H9 (cell line): ENCODE results near the gene ST7L. TPM values are rescaled to one million over a fixed set of nuclear protein-coding genes. Genes with fewer than 3 reads are reported as not detected.

ENCODE experiments used
- DNase-seq: peaks from one replicate; pipeline ENCODE4 v3.0.0-alpha.2; 2017
- H2AFZ ChIP-seq: one replicate; pipeline ENCODE4 v1.6.1; 2013; ENCODE audit warnings: mild to moderate bottlenecking, low read length, control low read depth, moderate library complexity
- H2AK5ac ChIP-seq: 2 replicates; pipeline ENCODE4 v1.6.1; 2013; ENCODE audit warnings: low read length, control low read depth, mixed read lengths; ENCODE audit not compliant: insufficient read length
- H2BK120ac ChIP-seq: one replicate; pipeline ENCODE4 v1.6.1; 2013; ENCODE audit warnings: low read depth, mild to moderate bottlenecking, low read length, control low read depth, inconsistent platforms; ENCODE audit not compliant: poor library complexity, severe bottlenecking
- H2BK12ac ChIP-seq: 2 replicates; pipeline ENCODE4 v1.6.1; 2013; ENCODE audit warnings: low read length, control low read depth, mixed read lengths, low read depth; ENCODE audit not compliant: insufficient read length
- H2BK15ac ChIP-seq: 2 replicates; pipeline ENCODE4 v1.6.1; 2013; ENCODE audit warnings: low read depth, low read length, control low read depth
- H2BK20ac ChIP-seq: one replicate; pipeline ENCODE4 v1.6.1; 2013; ENCODE audit warnings: low read depth, mild to moderate bottlenecking, low read length, control low read depth, inconsistent platforms; ENCODE audit not compliant: poor library complexity, severe bottlenecking
- H2BK5ac ChIP-seq: 2 replicates; pipeline ENCODE4 v1.6.1; 2013; ENCODE audit warnings: low read length, control low read depth, mixed read lengths; ENCODE audit not compliant: insufficient read length
- H3K14ac ChIP-seq: 2 replicates; pipeline ENCODE4 v1.6.1; 2013; ENCODE audit warnings: low read length, control low read depth; ENCODE audit not compliant: insufficient read depth
- H3K18ac ChIP-seq: 2 replicates; pipeline ENCODE4 v1.6.1; 2013; ENCODE audit warnings: low read depth, mild to moderate bottlenecking, mixed read lengths, low read length, control low read depth; ENCODE audit not compliant: insufficient read length
- H3K23ac ChIP-seq: 2 replicates; pipeline ENCODE4 v1.6.1; 2013; ENCODE audit warnings: low read length, control low read depth, mixed read lengths, low read depth; ENCODE audit not compliant: insufficient read length
- H3K23me2 ChIP-seq: 2 replicates; pipeline ENCODE4 v1.6.1; 2013; ENCODE audit warnings: low read depth, mild to moderate bottlenecking, mixed read lengths, low read length, control low read depth; ENCODE audit not compliant: insufficient read length, poor library complexity, severe bottlenecking
- H3K27ac ChIP-seq: 2 replicates; pipeline ENCODE4 v1.5.1; 2013; ENCODE audit warnings: low read length, control low read depth, mixed read lengths, low read depth; ENCODE audit not compliant: insufficient read length
- H3K27me3 ChIP-seq: 2 replicates; pipeline ENCODE4 v1.6.1; 2013; ENCODE audit warnings: low read length, control low read depth, inconsistent platforms; ENCODE audit not compliant: insufficient read depth
- H3K4ac ChIP-seq: 2 replicates; pipeline ENCODE4 v1.6.1; 2013; ENCODE audit warnings: low read depth, mild to moderate bottlenecking, control low read depth, inconsistent platforms, low read length, moderate library complexity
- H3K4me1 ChIP-seq: 2 replicates; pipeline ENCODE4 v1.6.1; 2013; ENCODE audit warnings: low read length, control low read depth, inconsistent platforms; ENCODE audit not compliant: insufficient read depth
- H3K4me2 ChIP-seq: 2 replicates; pipeline ENCODE4 v1.6.1; 2013; ENCODE audit warnings: low read length, control low read depth, mixed read lengths; ENCODE audit not compliant: insufficient read length, insufficient read depth
- H3K56ac ChIP-seq: 2 replicates; pipeline ENCODE4 v1.6.1; 2013; ENCODE audit warnings: low read depth, mild to moderate bottlenecking, mixed read lengths, low read length, control low read depth; ENCODE audit not compliant: insufficient read length
- H3K79me1 ChIP-seq: 2 replicates; pipeline ENCODE4 v1.6.1; 2013; ENCODE audit warnings: low read depth, mild to moderate bottlenecking, moderate library complexity, low read length, control low read depth, inconsistent platforms; ENCODE audit not compliant: insufficient read depth, poor library complexity, severe bottlenecking
- H3K79me2 ChIP-seq: 2 replicates; pipeline ENCODE4 v1.6.1; 2013; ENCODE audit warnings: low read length, control low read depth, inconsistent platforms; ENCODE audit not compliant: insufficient read depth
- H3K9ac ChIP-seq: 2 replicates; pipeline ENCODE4 v1.6.1; 2013; ENCODE audit warnings: low read length, control low read depth, mixed read lengths; ENCODE audit not compliant: insufficient read length; ENCODE audit errors: extremely low read depth
- H3K9me3 ChIP-seq: one replicate; pipeline ENCODE4 v1.6.1; 2013; ENCODE audit warnings: low read depth, low read length, inconsistent platforms; ENCODE audit not compliant: control insufficient read depth
- H3T11ph ChIP-seq: one replicate; pipeline ENCODE4 v1.6.1; 2013; ENCODE audit warnings: mild to moderate bottlenecking, low read length, control low read depth, inconsistent platforms
- H4K20me1 ChIP-seq: one replicate; pipeline ENCODE4 v1.6.1; 2013; ENCODE audit not compliant: control insufficient read depth, insufficient read length, insufficient read depth
- H4K5ac ChIP-seq: 2 replicates; pipeline ENCODE4 v1.6.1; 2013; ENCODE audit warnings: low read depth, mild to moderate bottlenecking, mixed read lengths, low read length, control low read depth; ENCODE audit not compliant: insufficient read length
- H4K8ac ChIP-seq: replicated peaks from 2 replicates; pipeline ENCODE4 v1.6.1; 2013; ENCODE audit warnings: low read length, control low read depth, mixed read lengths, low read depth; ENCODE audit not compliant: insufficient read length
- H4K91ac ChIP-seq: 2 replicates; pipeline ENCODE4 v1.6.1; 2013; ENCODE audit warnings: low read depth, mild to moderate bottlenecking, moderate library complexity, mixed read lengths, low read length, control low read depth; ENCODE audit not compliant: insufficient read length
- H3K27ac Mint-ChIP-seq, 3 experiments: 2 replicates in 2 of 3; 3 replicates in 1 of 3; pipeline ENCODE4 v1.8.0; 2020 to 2021; ENCODE audit warnings: mixed read lengths in 3 of 3, mild to moderate bottlenecking in 1 of 3, moderate library complexity in 1 of 3
- H3K27me3 Mint-ChIP-seq: 2 replicates; pipeline ENCODE4 v1.8.0; 2021; ENCODE audit warnings: low read depth, mild to moderate bottlenecking, moderate library complexity, mixed read lengths
- H3K36me3 Mint-ChIP-seq, 3 experiments: 2 replicates in 2 of 3; 3 replicates in 1 of 3; pipeline ENCODE4 v1.8.0; 2020 to 2021; ENCODE audit warnings: low read depth in 3 of 3, mixed read lengths in 3 of 3; ENCODE audit not compliant: insufficient read depth in 1 of 3
- H3K4me1 Mint-ChIP-seq, 2 experiments: 2 replicates each; pipeline ENCODE4 v1.8.0; 2020; ENCODE audit warnings: mixed read lengths in 2 of 2
- H3K4me3 Mint-ChIP-seq, 2 experiments: 2 replicates in 1 of 2; 3 replicates in 1 of 2; pipeline ENCODE4 v1.8.0; 2020 to 2021; ENCODE audit warnings: mild to moderate bottlenecking in 2 of 2, mixed read lengths in 2 of 2, moderate library complexity in 1 of 2
- H3K9me3 Mint-ChIP-seq, 2 experiments: 2 replicates in 1 of 2; 3 replicates in 1 of 2; pipeline ENCODE4 v1.8.0; 2020; ENCODE audit warnings: mild to moderate bottlenecking in 2 of 2, mixed read lengths in 2 of 2, moderate library complexity in 1 of 2
- CTCF ChIP-seq: fragments of 200-600 bp; sonication (generic); conservative IDR thresholded peaks from 3 replicates; pipeline ENCODE4 v1.8.0; 2021; ENCODE audit warnings: antibody characterized with exemption, mild to moderate bottlenecking
- total RNA-seq: library from RNA; stranded (reverse); gene quantifications from 2 replicates; pipeline ENCODE4 v1.2.1, GENCODE V29; 2021

The ST7L gene
- total RNA-seq, 1 experiment from 2014 or later = 16.0 TPM

GRCh38 chr1:112537456-112537855 lies 81.5 kb downstream of the ST7L start:
- H4K91ac ChIP-seq = no peak overlapping the region
- no peaks in the 10 kb centered on the region for H3K27me3 Mint-ChIP-seq

More at GRCh38 chr1:112537456-112537855, 81.5 kb downstream of the ST7L start:
- no peaks in the 10 kb centered on the region for H4K20me1 ChIP-seq
- H2AFZ ChIP-seq = no peak overlapping the region
- no peak overlapping the region for H3K18ac ChIP-seq
- no peak overlapping the region for H3K14ac ChIP-seq
- Mint-ChIP-seq H3K9me3 (no peaks in the 10 kb centered on the region), H3K36me3 (peaks cover 0 to 5% (median 4%) of the 10 kb centered on the region in 3 experiments; a peak in 1 of 7 replicates), H3K27ac (no peak overlapping the region), H3K4me3 (no peak overlapping the region), H3K4me1 (no peaks in the 10 kb centered on the region)
- H3K56ac ChIP-seq = no peak overlapping the region
- no peak overlapping the region for H3K27ac ChIP-seq
- no peak overlapping the region for H2BK12ac ChIP-seq
- H2BK120ac ChIP-seq = no peak overlapping the region
- H3K4ac ChIP-seq = no peak overlapping the region
- no peak overlapping the region for H3T11ph ChIP-seq
- H2BK20ac ChIP-seq = no peak overlapping the region
- no peak overlapping the region for H2BK15ac ChIP-seq
- no peak overlapping the region for H4K8ac ChIP-seq
- H3K4me2 ChIP-seq = no peak overlapping the region
- H2BK5ac ChIP-seq = no peak overlapping the region
- TF ChIP-seq CTCF = no peak
- H3K4me1 ChIP-seq = no peaks in the 10 kb centered on the region
- H2AK5ac ChIP-seq = no peak overlapping the region
- no peak overlapping the region for H3K23ac ChIP-seq
- no peaks in the 10 kb centered on the region for H3K79me1 ChIP-seq
- no peaks in the 10 kb centered on the region for H3K23me2 ChIP-seq
- H3K9me3 ChIP-seq = no peaks in the 10 kb centered on the region
- no peaks in the 10 kb centered on the region for H3K79me2 ChIP-seq
- H3K9ac ChIP-seq = no peak overlapping the region
- no peaks in the 10 kb centered on the region for H3K27me3 ChIP-seq
- H4K5ac ChIP-seq = no peak overlapping the region
- DNase-seq = no peak
